Choroid plexus epithelial cell (primary cell): ENCODE data around the gene KCNJ15.

ENCODE experiments used
- DNase-seq: peaks from one replicate; pipeline ENCODE4 v3.0.0-alpha.2; 2010; ENCODE audit warnings: low read depth
- H3K4me3 ChIP-seq: 2 replicates; pipeline ENCODE4 v1.5.1; 2011; ENCODE audit warnings: low read depth, mild to moderate bottlenecking, control low read depth, low read length, moderate library complexity
- CTCF ChIP-seq: conservative IDR thresholded peaks from 2 replicates; pipeline ENCODE4 v1.5.1; 2011; ENCODE audit warnings: low read depth, mild to moderate bottlenecking, control low read depth, inconsistent platforms, low read length, moderate library complexity

Gene KCNJ15

GRCh38 chr21:38333301-38334272 lies 76.8 kb downstream of the KCNJ15 start:
- peak; percentile 74 for TF ChIP-seq CTCF
- H3K4me3 ChIP-seq, result no peak overlapping the region
- DNase-seq, result peak; percentile 66

DNA sequence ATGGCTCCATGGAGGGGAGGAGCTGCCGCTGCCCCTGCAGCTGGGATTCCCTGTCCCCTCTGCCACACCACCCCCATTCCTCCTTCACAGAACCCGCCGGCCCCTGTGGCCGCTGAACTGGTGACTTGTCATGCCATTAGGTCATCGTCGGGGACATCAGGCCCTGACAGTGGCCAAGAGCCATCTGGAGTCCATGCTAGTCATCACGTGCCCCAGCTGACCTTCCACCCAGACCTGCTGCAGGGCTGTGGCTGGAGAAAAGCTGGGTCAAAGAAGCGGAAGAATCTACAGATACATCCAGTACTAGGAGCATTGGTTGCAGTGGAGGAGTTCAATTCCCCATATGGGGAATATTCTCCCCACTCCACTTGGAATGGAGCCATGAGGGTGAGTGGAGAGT lies 78.1 kb downstream of the KCNJ15 start:
- H3K4me3 ChIP-seq, result no peak overlapping the region
- no peak for TF ChIP-seq CTCF
- no peak for DNase-seq

- TF ChIP-seq CTCF, result no peak
- H3K4me3 ChIP-seq, result no peak overlapping the region
- no peak for DNase-seq
Measured at GRCh38 chr21:38337793-38338192, 81.0 kb downstream of the KCNJ15 start.

DNA sequence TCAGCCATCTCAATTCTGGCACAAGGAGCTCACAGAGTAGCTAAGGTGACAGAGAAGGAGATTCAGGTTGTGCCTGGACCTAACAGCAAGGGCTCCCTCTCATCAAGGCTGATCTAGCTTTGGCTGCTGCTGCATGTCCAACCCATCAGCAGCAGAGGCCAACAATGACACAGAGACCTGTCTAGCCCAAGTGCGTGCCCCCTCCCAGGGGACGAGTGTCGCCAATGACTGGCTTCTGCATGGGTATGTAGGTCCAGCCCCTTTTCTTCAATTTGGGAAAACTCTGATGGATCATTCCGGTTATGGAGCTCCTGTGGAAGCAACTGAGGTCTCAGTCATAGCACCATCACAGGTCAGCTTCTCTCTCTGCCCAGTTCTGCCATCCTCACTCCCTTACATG lies 83.3 kb downstream of the KCNJ15 start:
- DNase-seq, result no peak
- H3K4me3 ChIP-seq, result no peak overlapping the region
- no peak for TF ChIP-seq CTCF

- H3K4me3 ChIP-seq, result no peak overlapping the region
- no peak for TF ChIP-seq CTCF
- no peak for DNase-seq
Measured at GRCh38 chr21:38341546-38342012, 84.8 kb downstream of the KCNJ15 start.

- no peak for DNase-seq
- no peak for TF ChIP-seq CTCF
- H3K4me3 ChIP-seq, result no peak overlapping the region
Measured at GRCh38 chr21:38342739-38343138, 85.9 kb downstream of the KCNJ15 start.

- peak; percentile 17 for DNase-seq
- no peak for TF ChIP-seq CTCF
Measured at GRCh38 chr21:38343691-38344090, 86.9 kb downstream of the KCNJ15 start.

More at GRCh38 chr21:38343691-38344090, 86.9 kb downstream of the KCNJ15 start:
- H3K4me3 ChIP-seq, result no peak overlapping the region
